HG02610 (cell line): ENCODE measurements around the gene NCAPD2.

Source experiments
- ATAC-seq: cut with Tn5 transposase; IDR thresholded peaks from one replicate; pipeline ENCODE4 v1.9.1; 2021; ENCODE audit warnings: mild to moderate bottlenecking, moderate library complexity; ENCODE audit not compliant: unreplicated experiment

Gene NCAPD2

GRCh38 chr12:6493497-6494257 lies at the start of gene NCAPD2:
Gene NCAPD2 (plus strand): TSS chr12:6494102. CDS start chr12:6495099, 997 bp downstream.
- ATAC-seq, result peak; percentile 79

DNA sequence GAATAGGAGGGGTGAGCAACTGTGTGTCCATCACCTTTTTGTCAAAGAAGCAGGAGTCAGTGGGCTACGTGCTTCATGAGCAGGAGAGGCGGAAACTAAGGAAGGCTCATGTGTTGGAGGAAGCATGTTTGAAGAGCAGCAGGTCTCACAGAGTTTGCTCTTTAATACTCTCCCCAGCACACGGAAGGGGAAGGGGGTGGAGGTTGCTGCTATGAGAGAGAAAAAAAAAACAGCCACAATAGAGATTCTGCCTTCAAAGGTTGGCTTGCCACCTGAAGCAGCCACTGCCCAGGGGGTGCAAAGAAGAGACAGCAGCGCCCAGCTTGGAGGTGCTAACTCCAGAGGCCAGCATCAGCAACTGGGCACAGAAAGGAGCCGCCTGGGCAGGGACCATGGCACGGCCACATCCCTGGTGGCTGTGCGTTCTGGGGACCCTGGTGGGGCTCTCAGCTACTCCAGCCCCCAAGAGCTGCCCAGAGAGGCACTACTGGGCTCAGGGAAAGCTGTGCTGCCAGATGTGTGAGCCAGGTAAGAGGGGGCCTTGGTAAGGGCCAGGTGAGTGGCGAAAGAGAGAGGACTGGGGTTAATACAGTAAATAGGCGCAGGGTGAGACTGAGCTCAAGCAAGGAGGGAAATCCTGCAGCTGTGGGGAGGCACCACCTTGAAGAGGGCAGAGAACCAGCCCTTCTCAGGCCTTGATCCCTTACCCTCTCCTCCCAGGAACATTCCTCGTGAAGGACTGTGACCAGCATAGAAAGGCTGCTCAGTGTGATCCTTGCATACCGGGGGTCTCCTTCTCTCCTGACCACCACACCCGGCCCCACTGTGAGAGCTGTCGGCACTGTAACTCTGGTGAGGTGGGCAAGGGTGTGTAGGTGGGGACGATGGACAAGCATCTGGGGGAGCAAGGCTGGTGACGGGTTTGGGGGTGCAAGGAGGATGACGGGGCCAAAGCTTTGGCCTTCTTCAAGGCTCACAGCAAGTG lies 48.9 kb upstream of the NCAPD2 start, which contains the start of gene CD27:
Gene CD27, plus strand, starts transcription at position 252 of the 985 bp plus-strand sequence. Its CDS starts 141 bp downstream, at position 393.
- no peak for ATAC-seq

DNA sequence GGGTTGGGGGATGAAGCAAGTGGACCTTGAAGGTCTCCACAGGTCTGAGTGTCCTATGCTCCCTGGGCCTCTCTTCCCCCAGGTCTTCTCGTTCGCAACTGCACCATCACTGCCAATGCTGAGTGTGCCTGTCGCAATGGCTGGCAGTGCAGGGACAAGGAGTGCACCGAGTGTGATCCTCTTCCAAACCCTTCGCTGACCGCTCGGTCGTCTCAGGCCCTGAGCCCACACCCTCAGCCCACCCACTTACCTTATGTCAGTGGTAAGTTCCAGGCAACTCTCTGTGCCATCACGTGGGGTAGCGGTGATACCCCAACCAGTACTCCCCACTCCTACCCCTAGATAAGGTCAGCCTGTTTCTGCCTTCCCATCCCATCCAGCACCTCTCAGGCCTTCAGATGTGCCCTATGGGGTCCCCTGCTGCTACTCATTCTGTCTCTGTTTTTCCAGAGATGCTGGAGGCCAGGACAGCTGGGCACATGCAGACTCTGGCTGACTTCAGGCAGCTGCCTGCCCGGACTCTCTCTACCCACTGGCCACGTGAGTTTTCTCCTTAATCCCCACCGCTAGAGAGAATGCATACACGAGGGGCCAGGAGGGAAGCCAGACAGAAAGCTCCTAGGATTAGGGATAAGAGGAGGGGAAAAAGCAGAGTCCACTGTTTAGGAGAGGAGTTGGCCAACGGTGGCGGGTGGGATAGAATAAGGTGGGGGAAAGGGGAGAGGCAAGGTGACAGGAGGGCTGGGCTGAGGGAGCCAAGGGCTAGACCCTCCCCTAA lies 43.6 kb upstream of the NCAPD2 start:
- ATAC-seq, result no peak

DNA sequence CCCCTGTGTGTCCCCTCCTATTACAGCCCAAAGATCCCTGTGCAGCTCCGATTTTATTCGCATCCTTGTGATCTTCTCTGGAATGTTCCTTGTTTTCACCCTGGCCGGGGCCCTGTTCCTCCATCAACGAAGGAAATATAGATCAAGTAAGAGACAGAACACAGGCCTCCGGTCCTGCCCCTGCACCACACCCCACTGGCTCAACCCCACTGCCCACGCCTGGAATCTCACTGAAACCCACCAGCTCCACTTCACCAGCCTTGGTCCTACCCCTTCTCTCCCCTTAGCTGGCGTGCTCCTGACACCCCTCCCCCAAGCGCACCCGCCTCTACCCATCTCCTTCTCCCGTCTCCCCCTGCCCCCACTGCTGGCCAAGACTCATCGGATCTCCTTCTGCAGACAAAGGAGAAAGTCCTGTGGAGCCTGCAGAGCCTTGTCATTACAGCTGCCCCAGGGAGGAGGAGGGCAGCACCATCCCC lies 43.0 kb upstream of the NCAPD2 start:
- no peak for ATAC-seq

DNA sequence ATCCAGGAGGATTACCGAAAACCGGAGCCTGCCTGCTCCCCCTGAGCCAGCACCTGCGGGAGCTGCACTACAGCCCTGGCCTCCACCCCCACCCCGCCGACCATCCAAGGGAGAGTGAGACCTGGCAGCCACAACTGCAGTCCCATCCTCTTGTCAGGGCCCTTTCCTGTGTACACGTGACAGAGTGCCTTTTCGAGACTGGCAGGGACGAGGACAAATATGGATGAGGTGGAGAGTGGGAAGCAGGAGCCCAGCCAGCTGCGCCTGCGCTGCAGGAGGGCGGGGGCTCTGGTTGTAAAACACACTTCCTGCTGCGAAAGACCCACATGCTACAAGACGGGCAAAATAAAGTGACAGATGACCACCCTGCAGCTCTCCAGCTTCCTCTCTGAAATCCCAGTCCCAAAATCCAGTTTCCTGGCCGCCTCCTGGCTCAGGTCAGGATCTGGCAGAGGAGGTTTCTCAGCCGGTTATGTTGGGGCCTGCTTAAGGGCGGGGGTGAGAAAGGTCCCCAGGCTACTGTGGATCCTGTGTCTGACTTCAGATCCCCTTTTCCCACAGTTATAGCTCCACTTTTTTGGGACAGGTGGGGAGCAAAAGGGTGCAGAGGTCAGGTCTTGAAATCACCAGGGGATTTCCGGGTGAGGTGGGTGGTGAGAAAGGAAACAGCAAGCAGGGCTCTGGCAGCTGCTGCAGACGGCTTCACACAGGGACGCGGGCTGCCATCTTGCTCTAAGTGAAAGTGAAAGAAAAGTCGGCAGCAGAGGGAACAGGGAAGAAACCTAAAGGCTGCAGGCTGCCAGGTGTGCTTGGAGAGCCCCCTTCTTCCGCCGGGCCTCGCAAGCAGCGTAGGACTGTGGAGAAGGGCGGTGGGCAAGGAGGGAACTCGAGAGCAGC lies 42.3 kb upstream of the NCAPD2 start, which contains the start of gene TAPBPL:
Gene TAPBPL, plus strand, starts transcription at position 695 of the 897 bp plus-strand sequence. CDS start 207 bp downstream, outside the sequence.
- peak; percentile 66 for ATAC-seq

- ATAC-seq, result peak; percentile 12
Measured at GRCh38 chr12:6452245-6452943, 41.5 kb upstream of the NCAPD2 start.

DNA sequence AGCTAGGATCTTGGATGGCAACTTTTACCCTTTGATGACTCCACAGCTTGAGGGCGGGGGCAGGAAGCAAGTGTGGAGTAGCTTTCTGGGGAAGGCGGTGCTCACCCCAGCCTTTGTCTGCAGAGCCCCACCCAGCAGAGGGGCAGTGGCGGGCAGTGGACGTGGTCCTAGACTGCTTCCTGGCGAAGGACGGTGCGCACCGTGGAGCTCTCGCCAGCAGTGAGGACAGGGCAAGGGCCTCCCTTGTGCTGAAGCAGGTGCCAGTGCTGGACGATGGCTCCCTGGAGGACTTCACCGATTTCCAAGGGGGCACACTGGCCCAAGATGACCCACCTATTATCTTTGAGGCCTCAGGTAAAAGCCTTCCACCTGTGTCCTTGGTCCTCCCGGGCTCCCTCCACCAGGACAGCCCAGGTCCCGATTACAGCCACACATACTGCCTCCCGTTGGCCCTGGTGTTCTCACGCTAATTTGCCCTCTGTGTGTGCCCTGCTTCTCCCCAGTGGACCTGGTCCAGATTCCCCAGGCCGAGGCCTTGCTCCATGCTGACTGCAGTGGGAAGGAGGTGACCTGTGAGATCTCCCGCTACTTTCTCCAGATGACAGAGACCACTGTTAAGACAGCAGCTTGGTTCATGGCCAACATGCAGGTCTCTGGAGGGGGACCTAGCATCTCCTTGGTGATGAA lies 40.8 kb upstream of the NCAPD2 start:
- ATAC-seq, result no peak

- ATAC-seq, result no peak
Measured at GRCh38 chr12:6457220-6457945, 36.5 kb upstream of the NCAPD2 start.

DNA sequence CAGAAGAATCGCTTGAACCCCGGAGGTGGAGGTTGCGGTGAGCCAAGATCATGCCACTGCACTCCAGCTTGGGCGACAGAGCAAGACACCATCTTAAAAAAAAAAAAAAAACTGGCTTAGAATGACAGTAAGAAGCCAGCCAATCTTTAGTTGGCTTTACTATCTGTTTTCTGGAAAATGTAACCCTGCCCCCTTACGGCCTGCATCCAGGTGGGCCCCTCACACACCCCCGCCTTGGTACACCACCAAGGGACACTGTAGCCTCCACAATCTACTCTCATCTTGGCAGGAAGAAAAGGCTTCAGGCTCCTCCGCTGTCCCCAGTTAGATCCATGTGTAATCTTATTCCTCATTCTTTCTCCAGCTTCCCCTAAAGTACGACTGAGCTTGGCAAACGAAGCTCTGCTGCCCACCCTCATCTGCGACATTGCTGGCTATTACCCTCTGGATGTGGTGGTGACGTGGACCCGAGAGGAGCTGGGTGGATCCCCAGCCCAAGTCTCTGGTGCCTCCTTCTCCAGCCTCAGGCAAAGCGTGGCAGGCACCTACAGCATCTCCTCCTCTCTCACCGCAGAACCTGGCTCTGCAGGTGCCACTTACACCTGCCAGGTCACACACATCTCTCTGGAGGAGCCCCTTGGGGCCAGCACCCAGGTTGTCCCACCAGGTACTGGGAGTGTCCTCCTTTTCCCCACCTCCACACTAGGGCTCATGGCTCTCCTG lies 35.5 kb upstream of the NCAPD2 start:
- no peak for ATAC-seq

- no peak for ATAC-seq
Measured at GRCh38 chr12:6459004-6459337, 34.9 kb upstream of the NCAPD2 start.

- no peak for ATAC-seq
Measured at GRCh38 chr12:6460751-6461371, 33.0 kb upstream of the NCAPD2 start.

DNA sequence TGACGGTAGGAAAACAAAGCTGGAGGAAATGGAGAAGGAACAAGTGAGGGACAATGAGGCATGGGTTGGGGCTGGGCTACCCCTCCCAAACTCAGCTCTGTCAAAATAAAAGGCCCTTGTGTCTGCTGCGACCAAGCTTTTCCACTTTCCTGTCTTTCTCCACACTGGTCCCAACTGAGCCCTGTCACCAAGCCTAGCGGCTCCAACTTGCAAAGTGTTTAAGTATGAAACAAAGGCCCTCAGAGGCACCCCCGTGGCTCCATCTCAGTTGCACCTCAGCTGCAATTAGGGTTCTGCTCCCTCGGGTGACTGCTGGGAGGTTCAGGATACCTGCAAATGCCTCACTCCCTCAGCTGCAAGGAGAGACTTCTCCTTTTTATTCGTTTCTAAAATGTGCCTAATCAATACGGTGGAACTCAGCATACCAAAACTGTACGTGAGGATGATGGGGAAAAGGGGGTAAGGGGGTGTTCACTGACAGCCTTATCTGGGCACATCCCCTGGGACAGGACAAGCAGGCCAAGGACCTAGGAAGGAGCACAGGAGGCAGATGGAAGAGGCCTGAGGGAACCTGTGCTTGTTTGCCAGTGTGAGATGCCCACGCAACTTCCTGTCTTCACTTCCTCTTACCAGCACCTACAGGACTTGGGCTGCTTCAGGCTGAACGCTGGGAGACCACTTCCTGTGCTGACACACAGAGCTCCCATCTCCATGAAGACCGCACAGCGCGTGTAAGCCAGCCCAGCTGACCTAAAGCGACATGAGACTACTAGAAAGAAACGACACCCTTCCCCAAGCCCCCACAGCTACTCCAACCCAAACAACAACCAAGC lies 32.3 kb upstream of the NCAPD2 start:
- peak; percentile 77 for ATAC-seq

DNA sequence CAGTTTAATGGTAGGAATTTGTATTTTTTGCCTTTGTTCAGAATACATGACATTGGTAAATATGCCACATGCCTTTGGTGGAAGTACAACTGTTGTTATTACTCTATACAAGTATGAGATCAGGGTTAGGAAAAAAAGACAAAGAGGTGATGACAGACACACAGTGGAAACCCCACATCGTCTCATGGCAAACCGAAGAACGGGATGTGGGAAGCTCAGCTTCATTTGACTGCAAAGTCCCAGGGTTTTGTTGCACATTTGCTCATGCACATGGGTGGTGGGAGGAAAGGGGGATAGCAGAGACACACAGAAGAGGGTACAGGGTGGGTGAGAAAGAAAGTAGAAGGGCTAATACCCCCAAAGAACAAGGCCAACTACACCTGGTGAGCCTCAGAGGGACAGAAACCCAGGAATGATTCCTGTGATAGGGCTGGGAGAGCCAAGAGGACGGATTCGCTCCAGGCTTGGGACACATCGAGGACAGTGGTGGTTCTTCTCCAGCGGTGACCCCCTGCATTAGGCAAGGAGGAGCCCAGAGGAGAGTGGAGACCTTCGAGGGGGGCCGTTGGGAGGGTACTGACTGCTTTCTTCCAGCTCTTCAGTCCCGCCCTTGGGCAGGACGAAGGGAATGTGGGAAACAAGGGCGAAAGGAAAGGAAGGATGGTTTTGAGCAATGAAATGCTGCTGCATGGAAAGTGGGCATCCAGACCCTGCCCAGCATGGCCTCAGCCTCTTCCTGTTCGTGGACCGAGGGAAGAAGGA lies 31.5 kb upstream of the NCAPD2 start:
- no peak for ATAC-seq

GRCh38 chr12:6463216-6463615 lies 30.7 kb upstream of the NCAPD2 start:
- no peak for ATAC-seq

DNA sequence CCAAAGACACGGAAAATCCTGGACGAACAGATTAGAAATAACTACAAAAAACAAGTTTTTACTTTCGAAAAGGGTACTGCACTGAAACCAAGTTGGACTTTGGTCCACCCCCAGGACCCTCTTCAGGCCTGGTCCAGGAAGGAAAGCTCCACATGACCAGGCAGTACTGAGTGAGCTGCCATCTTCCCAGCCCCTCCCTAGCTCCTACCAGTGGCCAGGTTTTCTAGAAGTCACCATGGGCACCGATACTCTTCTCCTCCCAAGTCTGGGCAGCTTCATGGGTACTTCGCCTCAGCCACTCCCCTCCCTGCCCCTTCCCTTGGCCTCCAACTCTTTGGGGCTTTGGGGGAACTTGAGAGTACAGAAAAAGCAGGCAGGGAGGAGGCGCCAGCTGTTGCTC lies 30.0 kb upstream of the NCAPD2 start:
- ATAC-seq, result no peak
